B cell (primary cell): ENCODE measurements around the gene NRL. TPM values are rescaled to one million over a fixed set of nuclear protein-coding genes. Genes with fewer than 3 reads are reported as not detected.
"Not testable (repeated sequence)": the region's sequence is repeated elsewhere in the genome, so short reads cannot be mapped to it uniquely, and the experiment has no call there.

ENCODE experiments used
- ATAC-seq: fragments of 200-7000 bp; cut with Tn5 transposase; one replicate; pipeline ENCODE4 v1.10.0; 2021; ENCODE audit warnings: low read depth, mild to moderate bottlenecking, moderate number of reproducible peaks, moderate library complexity
- CTCF ChIA-PET: fragments of 350-600 bp; sonication (Branson Sonifier 250); formaldehyde crosslinking; loops from one replicate; lab custom pipeline; 2021; ENCODE audit warnings: antibody characterized with exemption, inconsistent platforms; lab: Charles Lee
- POLR2A ChIA-PET: fragments of 350-600 bp; sonication (Branson Sonifier 250); formaldehyde crosslinking; loops from one replicate; lab custom pipeline; 2021; ENCODE audit warnings: antibody characterized with exemption; lab: Charles Lee
- DNase-seq: peaks from one replicate; pipeline ENCODE4 v3.0.0; 2013
- H2AFZ ChIP-seq: 2 replicates; pipeline ENCODE4 v1.6.1; 2012; ENCODE audit warnings: mild to moderate bottlenecking, low read depth, low read length; ENCODE audit not compliant: insufficient read depth, poor library complexity, severe bottlenecking
- H3K27ac ChIP-seq, 2 donors: 1 replicate in 1 of 2; 2 replicates in 1 of 2; pipeline ENCODE4 v1.5.1; 2012 to 2013; ENCODE audit warnings: low read length in 2 of 2, mild to moderate bottlenecking in 2 of 2, moderate library complexity in 1 of 2
- H3K27me3 ChIP-seq, 4 experiments: fragments of 200-600 bp in 1 of 4; sonication (generic) in 1 of 4; replicated peaks in 1 of 4; 1 replicate in 2 of 4; 2 replicates in 2 of 4; pipeline versions ENCODE4 v1.6.1 to v1.7.0; 2013 to 2016; ENCODE audit warnings: low read length in 3 of 4, mild to moderate bottlenecking in 2 of 4, mixed read lengths in 1 of 4, moderate library complexity in 1 of 4; ENCODE audit not compliant: insufficient read depth in 4 of 4, control insufficient read depth in 3 of 4; ENCODE audit errors: control extremely low read depth in 1 of 4
- H3K36me3 ChIP-seq, 2 experiments: replicated peaks in 1 of 2; 1 replicate in 1 of 2; 2 replicates in 1 of 2; pipeline versions ENCODE4 v1.6.1 to v1.7.1; 2013; ENCODE audit warnings: low read length in 1 of 2; ENCODE audit not compliant: insufficient read depth in 2 of 2, control insufficient read depth in 1 of 2; ENCODE audit errors: control extremely low read depth in 1 of 2, extremely low read depth in 1 of 2
- H3K4me1 ChIP-seq, 2 donors: fragments of 200-600 bp in 1 of 2; sonication (generic) in 1 of 2; 1 replicate in 1 of 2; 2 replicates in 1 of 2; pipeline versions ENCODE4 v1.5.1 to v1.6.1; 2013 to 2017; ENCODE audit warnings: low read length in 2 of 2; ENCODE audit not compliant: control insufficient read depth in 2 of 2, insufficient read depth in 2 of 2
- H3K4me2 ChIP-seq: replicated peaks from 2 replicates; pipeline ENCODE3; 2012; ENCODE audit warnings: mild to moderate bottlenecking, low read depth, low read length; ENCODE audit not compliant: poor library complexity, severe bottlenecking
- H3K4me3 ChIP-seq, 5 experiments: fragments of 200-600 bp in 1 of 5; sonication (generic) in 1 of 5; 1 replicate in 3 of 5; 2 replicates in 2 of 5; pipeline versions ENCODE4 v1.5.1 to v1.7.0; 2011 to 2016; ENCODE audit warnings: low read length in 4 of 5, mild to moderate bottlenecking in 4 of 5, low read depth in 2 of 5, control low read depth in 1 of 5, moderate library complexity in 1 of 5; ENCODE audit not compliant: insufficient read depth in 1 of 5; ENCODE audit errors: control extremely low read depth in 1 of 5, extremely low read depth in 1 of 5
- H3K79me2 ChIP-seq: fragments of 200-600 bp; sonication (generic); one replicate; pipeline ENCODE4 v1.6.0; 2016; ENCODE audit warnings: low read length; ENCODE audit not compliant: control insufficient read depth, insufficient read depth
- H3K9ac ChIP-seq: fragments of 200-600 bp; sonication (generic); 2 replicates; pipeline ENCODE4 v1.6.1; 2017; ENCODE audit warnings: mild to moderate bottlenecking, low read length, moderate library complexity
- H3K9me3 ChIP-seq, 3 donors: one replicate each; pipeline versions ENCODE4 v1.6.1 to v1.7.1; 2013; ENCODE audit warnings: low read length in 2 of 3; ENCODE audit not compliant: control insufficient read depth in 2 of 3, insufficient read depth in 1 of 3; ENCODE audit errors: control extremely low read depth in 1 of 3
- H4K20me1 ChIP-seq: 2 replicates; pipeline ENCODE4 v1.6.0; 2012; ENCODE audit warnings: mild to moderate bottlenecking, low read length; ENCODE audit not compliant: insufficient read depth, control insufficient read depth, poor library complexity, severe bottlenecking
- H3K27ac Mint-ChIP-seq: one replicate; pipeline ENCODE4 v1.8.0; 2021; ENCODE audit warnings: mixed read lengths
- H3K27me3 Mint-ChIP-seq: one replicate; pipeline ENCODE4 v1.8.0; 2021; ENCODE audit warnings: mixed read lengths
- H3K4me1 Mint-ChIP-seq: one replicate; pipeline ENCODE4 v1.8.0; 2021; ENCODE audit warnings: mixed read lengths
- H3K4me3 Mint-ChIP-seq: one replicate; pipeline ENCODE4 v1.8.0; 2021; ENCODE audit warnings: mixed read lengths
- H3K9me3 Mint-ChIP-seq: one replicate; pipeline ENCODE4 v1.8.0; 2022; ENCODE audit warnings: mixed read lengths; ENCODE audit not compliant: insufficient read depth
- CTCF ChIP-seq: fragments of 200-600 bp; IDR thresholded peaks from one replicate; pipeline ENCODE4 v1.8.0; 2022; ENCODE audit warnings: antibody characterized with exemption, mild to moderate bottlenecking
- EZH2 ChIP-seq: IDR thresholded peaks from 2 replicates; pipeline ENCODE4 v1.6.1; 2012; ENCODE audit warnings: borderline replicate concordance, low read depth, mild to moderate bottlenecking, moderate library complexity, low read length; ENCODE audit not compliant: insufficient read depth, poor library complexity, severe bottlenecking
- WGBS: methylation state at CpG from one replicate; pipeline ENCODE4 v1.1.5; 2013; ENCODE audit warnings: missing lambda C conversion rate; ENCODE audit not compliant: insufficient coverage; 5-methylcytosine and 5-hydroxymethylcytosine counted together
- intact Hi-C: fragments of 100-400 bp; cut with micrococcal nuclease; formaldehyde crosslinking; loops from one replicate; pipeline ENCODE4 v1.10.0; 2022
- polyA plus RNA-seq: library from polyadenylated mRNA; depleted of rRNA; stranded (reverse); fragments of >200 nt; gene quantifications from 2 replicates; pipeline ENCODE4 v1.2.3, GENCODE V29; 2012
- total RNA-seq, 2 donors: library from RNA; stranded (reverse); fragments of 120-200 nt in 1 of 2; gene quantifications; 1 replicate in 1 of 2; 2 replicates in 1 of 2; pipeline versions ENCODE4 v1.2.3 to v1.2.4, GENCODE V29; 2013 to 2022

NRL gene
- total and polyA plus RNA-seq, 2 donors (not counting 1 experiment from before 2014, with no cell fraction given), result 7.0 to 8.8 TPM

GRCh38 chr14:24036169-24036962 lies 78.4 kb downstream of the NRL start:
- H3K27ac ChIP-seq, result peak overlapping the region; percentile 33 to 38
- peak overlapping the region; percentile 92 for H2AFZ ChIP-seq
- no peaks in the 10 kb centered on the region for H3K27me3 ChIP-seq

GRCh38 chr14:24035769-24036168 lies 79.0 kb downstream of the NRL start:
- Histone ChIP-seq H3K4me2 (peak overlapping the region; percentile 78), H2AFZ (peak overlapping the region; percentile 92), H3K9ac (peak overlapping the region; percentile 84), H3K4me3 (peak overlapping the region in 3 of 5 experiments; percentile 57 to 77 (median 59))
- H3K27ac Mint-ChIP-seq, result peak overlapping the region; percentile 32
- DNase-seq, H3K79me2 ChIP-seq, H3K36me3 ChIP-seq, H3K27me3 Mint-ChIP-seq, H3K9me3 Mint-ChIP-seq, H3K27ac ChIP-seq, H3K9me3 ChIP-seq, ATAC-seq, H3K4me1 ChIP-seq, H4K20me1 ChIP-seq, H3K4me1 Mint-ChIP-seq, H3K27me3 ChIP-seq: not testable (repeated sequence)
- H3K4me3 Mint-ChIP-seq, result peak overlapping the region; percentile 98
- intact Hi-C loops, result loop anchor here (1.0 to 10.0 kb wide), 4 partner anchors 21 to 471 kb away; partner anchors contain the start of genes AP1G2 and DHRS4L2
- no CpG with 5 or more reads among the region's 4 CpGs for WGBS
- POLR2A ChIA-PET, result interaction anchor here (0.6 kb wide), 1 partner anchor 1438 kb away, joined by 3 read pairs; the partner anchor contains the start of gene ABHD4
- CTCF ChIA-PET, result interaction anchor here (1.0 kb wide), 2 partner anchors 73 to 404 kb away, joined by 3 to 6 read pairs; no protein-coding TSS in a partner anchor

More at GRCh38 chr14:24036169-24036962, 78.4 kb downstream of the NRL start:
- peak overlapping the region; percentile 87 for H3K27ac Mint-ChIP-seq
- peaks cover 2 to 9% (median 5%) of the 10 kb centered on the region in 3 donors for H3K9me3 ChIP-seq
- no peaks in the 10 kb centered on the region for H3K27me3 Mint-ChIP-seq
- H3K36me3 ChIP-seq, result no peaks in the 10 kb centered on the region
- peak overlapping the region; percentile 84 for H3K9ac ChIP-seq
- H3K4me3 ChIP-seq, result peak overlapping the region; percentile 34 to 77 (median 59)
- H3K4me2 ChIP-seq, result peak overlapping the region; percentile 78
- H3K4me3 Mint-ChIP-seq, result peak overlapping the region; percentile 98
- intact Hi-C loops, result loop anchor here (1.0 to 10.0 kb wide), 4 partner anchors 22 to 472 kb away; partner anchors contain the start of genes AP1G2 and DHRS4L2
- under 1% methylated on average over 50 of the region's 50 CpGs for WGBS
- ChIA-PET POLR2A (interaction anchor here (0.6 kb wide), 1 partner anchor 1438 kb away, joined by 3 read pairs; the partner anchor contains the start of gene ABHD4), CTCF (interaction anchor here (1.0 kb wide), 2 partner anchors 72 to 405 kb away, joined by 3 to 6 read pairs; no protein-coding TSS in a partner anchor)
- peaks cover 6% of the 10 kb centered on the region for H3K9me3 Mint-ChIP-seq
- no peaks in the 10 kb centered on the region for H4K20me1 ChIP-seq
- H3K4me1 ChIP-seq, result peaks cover 0 to 9% of the 10 kb centered on the region in 2 donors
- H3K4me1 Mint-ChIP-seq, result peaks cover 10% of the 10 kb centered on the region
- TF ChIP-seq CTCF (peak; percentile 68), EZH2 (no peak)
- ATAC-seq (peak; percentile 92), DNase-seq (peak; percentile 75)
- no peaks in the 10 kb centered on the region for H3K79me2 ChIP-seq
